Activated naive CD4-positive, alpha-beta T cell treated with anti-CD3 and anti-CD28 coated beads, Interleukin-2, amount 50 U/mL, for 72 hours (primary cell): ENCODE results near the gene LCN2. TPM values are rescaled to one million over a fixed set of nuclear protein-coding genes. Genes with fewer than 3 reads are reported as not detected.

Experiments
- ATAC-seq, 2 donors: fragments of 150-1000 bp; cut with Tn5 transposase; 2 replicates each; pipeline ENCODE4 v1.10.0; 2021; ENCODE audit warnings: mild to moderate bottlenecking in 2 of 2, moderate library complexity in 2 of 2
- DNase-seq, 2 donors: peaks; one replicate each; pipeline ENCODE4 v3.0.0; 2021 to 2022; ENCODE audit warnings: low spot score in 2 of 2
- H3K27ac Mint-ChIP-seq, 2 donors: one replicate each; pipeline ENCODE4 v1.8.0; 2022; ENCODE audit warnings: mild to moderate bottlenecking in 2 of 2, mixed read lengths in 2 of 2
- H3K36me3 Mint-ChIP-seq, 2 donors: one replicate each; pipeline ENCODE4 v1.8.0; 2022; ENCODE audit warnings: mixed read lengths in 2 of 2
- H3K9me3 Mint-ChIP-seq, 2 donors: one replicate each; pipeline ENCODE4 v1.8.0; 2022; ENCODE audit warnings: mixed read lengths in 2 of 2
- total RNA-seq, 2 donors: library from RNA; stranded (reverse); gene quantifications; one replicate each; pipeline ENCODE4 v1.2.3, GENCODE V29; 2022

Gene LCN2
- total RNA-seq, 2 donors from 2014 or later = not detected

GRCh38 chr9:128190516-128191405 is 41.5 kb downstream of the LCN2 start:
- ATAC-seq = peak; percentile 49 to 57
- H3K27ac Mint-ChIP-seq = peak overlapping the region; percentile 95 to 98
- no peaks in the 10 kb centered on the region for H3K9me3 Mint-ChIP-seq
- H3K36me3 Mint-ChIP-seq = peaks cover 5 to 8% of the 10 kb centered on the region in 2 donors
- no peak for DNase-seq

- ATAC-seq (peak; percentile 87 to 94), DNase-seq (peak; percentile 77 to 81)
- no peaks in the 10 kb centered on the region for H3K9me3 Mint-ChIP-seq
- H3K27ac Mint-ChIP-seq = peak within 1 kb of the TSS; percentile 95 to 98
- H3K36me3 Mint-ChIP-seq = peaks cover 5 to 8% of the 10 kb centered on the region in 2 donors
Observed at GRCh38 chr9:128191406-128192046, 42.3 kb downstream of the LCN2 start, which contains the start of gene CIZ1. CIZ1 (minus strand) TSS chr9:128191572; CDS start chr9:128190857, 715 bp downstream.

- ATAC-seq = peak; percentile 56 to 86
- no peak overlapping the region for H3K27ac Mint-ChIP-seq
- H3K36me3 Mint-ChIP-seq = peaks cover 5 to 8% of the 10 kb centered on the region in 2 donors
- peak in 1 of 2 donors; percentile 80 for DNase-seq
- H3K9me3 Mint-ChIP-seq = no peaks in the 10 kb centered on the region
Observed at GRCh38 chr9:128192601-128193371, 43.5 kb downstream of the LCN2 start.

- Mint-ChIP-seq H3K9me3 (no peaks in the 10 kb centered on the region), H3K36me3 (peaks cover 5 to 8% of the 10 kb centered on the region in 2 donors), H3K27ac (no peak overlapping the region)
- ATAC-seq = no peak
- no peak for DNase-seq
Observed at GRCh38 chr9:128193469-128194096, 44.3 kb downstream of the LCN2 start.

GRCh38 chr9:128201441-128202369 is 52.5 kb downstream of the LCN2 start:
- ATAC-seq (no peak), DNase-seq (no peak)
- H3K9me3 Mint-ChIP-seq = no peaks in the 10 kb centered on the region
- no peak overlapping the region for H3K27ac Mint-ChIP-seq
- no peaks in the 10 kb centered on the region for H3K36me3 Mint-ChIP-seq

- DNase-seq = no peak
- H3K27ac Mint-ChIP-seq = peak overlapping the region in 1 of 2 donors; percentile 77
- no peaks in the 10 kb centered on the region for H3K9me3 Mint-ChIP-seq
- H3K36me3 Mint-ChIP-seq = no peaks in the 10 kb centered on the region
- no peak for ATAC-seq
Observed at GRCh38 chr9:128202648-128203023, 53.4 kb downstream of the LCN2 start.

Other genes with a start within 250 kb of the LCN2 start
- 10 to 100 TPM; 55.2 to 56.1 TPM for gene ST6GALNAC6, start 249.8 kb upstream of the LCN2 start, total RNA-seq
- gene ST6GALNAC4, start 232.4 kb upstream of the LCN2 start, total RNA-seq = 10 to 100 TPM; 24.5 to 43.2 TPM
- 1 to 10 TPM; 4.0 to 6.8 TPM for gene PIP5KL1, start 218.7 kb upstream of the LCN2 start, total RNA-seq
- gene DPM2, start 211.6 kb upstream of the LCN2 start, total RNA-seq = 10 to 100 TPM; 26.0 to 49.8 TPM
- 10 to 100 TPM; 63.1 to 96.5 TPM for gene EEIG1, start 168.5 kb upstream of the LCN2 start, total RNA-seq
- gene NAIF1, start 82.1 kb upstream of the LCN2 start, total RNA-seq = 10 to 100 TPM in 1 of 2 donors, 1 to 10 TPM in 1; 9.8 to 12.7 TPM
- gene SLC25A25, start 81.2 kb upstream of the LCN2 start, total RNA-seq = 10 to 100 TPM; 10.9 to 19.0 TPM
- 10 to 100 TPM in 1 of 2 donors, 1 to 10 TPM in 1; 6.6 to 50.6 TPM for gene PTGES2, start 21.7 kb upstream of the LCN2 start, total RNA-seq
- 10 to 100 TPM; 67.6 to 82.2 TPM for gene BBLN, start 10.8 kb downstream of the LCN2 start, total RNA-seq
- 100 to 1,000 TPM in 1 of 2 donors, 10 to 100 TPM in 1; 60.1 to 111 TPM for gene CIZ1, start 42.1 kb downstream of the LCN2 start, total RNA-seq
- 1 to 10 TPM; 1.6 to 5.1 TPM for gene DNM1, start 53.9 kb downstream of the LCN2 start, total RNA-seq
- gene GOLGA2, start 126.6 kb downstream of the LCN2 start, total RNA-seq = 10 to 100 TPM; 46.2 to 54.3 TPM
- gene SWI5, start 126.8 kb downstream of the LCN2 start, total RNA-seq = 10 to 100 TPM; 15.6 to 16.9 TPM
- gene TRUB2, start 173.0 kb downstream of the LCN2 start, total RNA-seq = 10 to 100 TPM; 25.6 to 35.9 TPM
- gene COQ4, start 173.4 kb downstream of the LCN2 start, total RNA-seq = 10 to 100 TPM; 33.9 to 38.3 TPM
- 10 to 100 TPM in 1 of 2 donors, 1 to 10 TPM in 1; 9.4 to 10.2 TPM for gene SLC27A4, start 191.1 kb downstream of the LCN2 start, total RNA-seq
- gene URM1, start 221.9 kb downstream of the LCN2 start, total RNA-seq = 10 to 100 TPM; 36.4 to 77.9 TPM